Measurements from ENCODE around the gene OR2F1. TPM values are rescaled to one million over a fixed set of nuclear protein-coding genes. Genes with fewer than 3 reads are reported as not detected.

OR2F1 gene
- total and polyA plus RNA-seq, 2 experiments from 2014 or later: not detected

DNA sequence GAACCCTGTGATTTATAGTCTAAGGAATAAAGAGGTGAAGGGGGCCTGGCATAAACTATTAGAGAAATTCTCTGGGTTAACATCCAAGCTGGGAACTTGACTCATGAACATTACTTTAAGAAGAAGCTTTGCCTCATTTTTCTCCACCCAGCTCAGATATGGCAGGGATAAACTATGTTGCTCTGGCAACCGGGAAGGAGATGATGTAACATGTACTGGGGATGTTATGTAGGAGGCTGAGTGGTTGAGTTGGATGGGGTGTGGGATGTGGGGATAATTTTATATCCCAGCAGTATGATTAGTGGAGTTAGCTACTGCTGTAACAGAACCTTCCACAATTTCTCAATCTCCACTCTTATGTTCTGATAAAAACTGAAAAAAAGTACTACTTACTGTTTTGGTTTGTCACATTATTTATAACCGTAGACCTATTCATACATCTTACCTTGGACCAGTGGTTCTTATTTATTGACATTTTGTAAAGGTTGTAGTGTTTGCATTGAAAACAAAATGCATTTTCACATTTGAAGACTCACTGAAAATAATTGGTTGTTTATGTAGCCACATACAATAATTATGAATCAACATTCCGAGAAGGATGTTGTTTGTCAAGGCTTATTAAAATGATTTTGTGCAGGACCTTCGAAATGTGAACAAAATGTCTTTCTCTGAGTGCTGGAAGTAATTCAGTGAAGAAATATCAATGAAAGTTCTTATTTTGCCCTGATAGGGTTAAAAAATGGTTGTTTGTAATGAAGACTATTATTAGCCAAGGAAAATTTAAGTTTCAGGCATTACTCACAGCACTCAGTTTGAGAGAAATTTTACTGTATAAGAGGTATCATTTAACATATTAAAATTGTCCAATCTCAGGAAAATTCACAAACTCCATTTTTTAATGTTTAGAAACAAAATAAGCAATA is 18.3 kb upstream of the OR2F1 start:
- Histone ChIP-seq H3K4me1 (ENCODE audit: insufficient read depth) (no peaks in the 10 kb centered on the region), H2AFZ (no peak overlapping the region), H3K27me3 (no peaks in the 10 kb centered on the region), H3K4me3 (no peak overlapping the region), H3K36me3 (replicated peaks; ENCODE audit: insufficient read depth, low read depth) (no peaks in the 10 kb centered on the region), H3K9me3 (ENCODE audit: low read depth) (no peaks in the 10 kb centered on the region), H3K4me2 (no peak overlapping the region), H3K9me2 (replicated peaks; ENCODE audit: insufficient read depth) (no peaks in the 10 kb centered on the region), H3K27ac (no peak overlapping the region), H4K20me1 (ENCODE audit: insufficient read depth, poor library complexity, severe bottlenecking) (no peaks in the 10 kb centered on the region), H3K79me2 (no peaks in the 10 kb centered on the region)
- TF ChIP-seq EZH2phosphoT487 (IDR thresholded peaks at IDR 0.05; ENCODE audit: low read depth, severe bottlenecking, unreplicated experiment) (no peak), EZH2 (IDR thresholded peaks at IDR 0.05; ENCODE audit: borderline replicate concordance) (no peak), CTCF (IDR thresholded peaks at IDR 0.05; ENCODE audit: poor library complexity) (no peak)
- whole genome bisulfite sequencing (ENCODE audit: low lambda C conversion rate, missing lambda C conversion rate): 81% methylated on average over 4 of the region's 4 CpGs
- DNase-seq (ENCODE audit: low spot score): peak; percentile 48

- TF ChIP-seq EZH2 (IDR thresholded peaks at IDR 0.05; ENCODE audit: borderline replicate concordance) (no peak), EZH2phosphoT487 (IDR thresholded peaks at IDR 0.05; ENCODE audit: low read depth, severe bottlenecking, unreplicated experiment) (no peak), CTCF (IDR thresholded peaks at IDR 0.05; ENCODE audit: poor library complexity) (no peak)
- H3K9me3 ChIP-seq (ENCODE audit: low read depth): no peaks in the 10 kb centered on the region
- H3K36me3 ChIP-seq (replicated peaks; ENCODE audit: insufficient read depth, low read depth): no peaks in the 10 kb centered on the region
- no peak overlapping the region for H3K4me2 ChIP-seq
- no peak overlapping the region for H2AFZ ChIP-seq
- DNase-seq (ENCODE audit: low spot score): no peak
- H3K9me2 ChIP-seq (replicated peaks; ENCODE audit: insufficient read depth): no peaks in the 10 kb centered on the region
- H3K27ac ChIP-seq: no peak overlapping the region
- H3K4me1 ChIP-seq (ENCODE audit: insufficient read depth): no peaks in the 10 kb centered on the region
- H3K79me2 ChIP-seq: no peaks in the 10 kb centered on the region
- H3K4me3 ChIP-seq: no peak overlapping the region
- 83% methylated on average over 5 of the region's 5 CpGs for WGBS (ENCODE audit: low lambda C conversion rate, missing lambda C conversion rate)
- H4K20me1 ChIP-seq (ENCODE audit: insufficient read depth, poor library complexity, severe bottlenecking): no peaks in the 10 kb centered on the region
- no peaks in the 10 kb centered on the region for H3K27me3 ChIP-seq
Observed at GRCh38 chr7:143938379-143939243, 16.0 kb upstream of the OR2F1 start.

GRCh38 chr7:143945423-143945822 is 9.2 kb upstream of the OR2F1 start:
- no peaks in the 10 kb centered on the region for H3K79me2 ChIP-seq
- 92% methylated on average over 4 of the region's 4 CpGs for WGBS (ENCODE audit: low lambda C conversion rate, missing lambda C conversion rate)
- no peak overlapping the region for H3K4me3 ChIP-seq
- TF ChIP-seq CTCF (IDR thresholded peaks at IDR 0.05; ENCODE audit: poor library complexity) (no peak), EZH2phosphoT487 (IDR thresholded peaks at IDR 0.05; ENCODE audit: low read depth, severe bottlenecking, unreplicated experiment) (no peak), EZH2 (IDR thresholded peaks at IDR 0.05; ENCODE audit: borderline replicate concordance) (no peak)
- no peak overlapping the region for H3K27ac ChIP-seq
- no peaks in the 10 kb centered on the region for H3K9me3 ChIP-seq (ENCODE audit: low read depth)
- no peak overlapping the region for H3K4me2 ChIP-seq
- no peaks in the 10 kb centered on the region for H4K20me1 ChIP-seq (ENCODE audit: insufficient read depth, poor library complexity, severe bottlenecking)
- H2AFZ ChIP-seq: no peak overlapping the region
- H3K36me3 ChIP-seq (replicated peaks; ENCODE audit: insufficient read depth, low read depth): no peaks in the 10 kb centered on the region
- DNase-seq (ENCODE audit: low spot score): no peak
- no peaks in the 10 kb centered on the region for H3K27me3 ChIP-seq
- H3K4me1 ChIP-seq (ENCODE audit: insufficient read depth): no peaks in the 10 kb centered on the region
- H3K9me2 ChIP-seq (replicated peaks; ENCODE audit: insufficient read depth): no peaks in the 10 kb centered on the region
